ENCODE data around the gene SLC35D1.
A peak's percentile ranks its signal among the peaks of the same experiment; 100 is the strongest.
"Not testable (repeated sequence)": the region's sequence is repeated elsewhere in the genome, so short reads cannot be mapped to it uniquely, and the experiment has no call there.

Gene SLC35D1

GRCh38 chr1:67053785-67054772 lies at the start of gene SLC35D1:
Gene SLC35D1 (minus strand): TSS chr1:67054148. CDS start chr1:67054013, 135 bp downstream.
- DNase-seq (ENCODE audit: low spot score), result peak; percentile 82

- DNase-seq (ENCODE audit: low spot score), result no peak
Observed at GRCh38 chr1:67103548-67103947, 49.6 kb upstream of the SLC35D1 start.

DNA sequence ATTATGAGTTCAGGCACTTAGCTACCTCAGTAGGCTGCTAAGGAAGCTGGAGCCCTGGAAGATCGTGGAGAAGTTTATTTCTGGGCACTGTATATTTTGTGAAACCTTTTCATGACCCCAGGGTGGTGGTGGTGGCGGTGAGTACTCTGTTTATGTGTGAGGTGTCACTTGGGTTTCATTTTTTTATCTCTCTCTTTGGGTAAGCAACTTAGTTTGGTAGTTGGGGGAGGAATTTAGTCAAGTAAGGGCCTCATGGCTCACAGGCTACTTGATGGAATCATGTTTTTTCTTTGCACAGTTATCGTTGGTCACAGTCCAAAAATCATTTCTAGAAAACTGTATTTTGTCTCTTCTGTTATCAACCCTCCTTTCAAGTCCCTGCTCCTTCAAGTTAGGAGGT lies 46.9 kb upstream of the SLC35D1 start:
- no peak for DNase-seq (ENCODE audit: low spot score)

- no peak for DNase-seq (ENCODE audit: low spot score)
Observed at GRCh38 chr1:67097305-67097704, 43.4 kb upstream of the SLC35D1 start.

DNA sequence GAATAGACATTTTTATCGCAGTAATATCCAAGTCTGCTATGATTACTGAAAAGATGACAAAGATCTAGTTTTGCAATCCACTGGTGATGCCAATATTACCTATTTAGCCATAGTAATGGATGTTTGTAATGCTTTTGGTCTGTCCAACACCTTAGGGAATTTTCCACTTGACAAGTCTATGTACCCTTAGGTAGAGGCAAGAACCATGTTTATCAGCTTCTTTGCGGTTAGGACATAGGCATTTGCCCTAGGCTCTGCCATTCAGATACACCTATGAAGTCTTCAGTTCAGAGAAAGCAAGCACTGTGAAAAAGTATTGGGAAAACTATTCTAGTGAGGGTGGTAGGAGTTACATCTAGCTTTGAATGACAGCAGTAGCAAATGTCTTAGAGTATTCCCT lies 40.2 kb upstream of the SLC35D1 start:
- DNase-seq (ENCODE audit: low spot score), result no peak

GRCh38 chr1:67089685-67090208 lies 35.8 kb upstream of the SLC35D1 start:
- DNase-seq (ENCODE audit: low spot score), result no peak

DNA sequence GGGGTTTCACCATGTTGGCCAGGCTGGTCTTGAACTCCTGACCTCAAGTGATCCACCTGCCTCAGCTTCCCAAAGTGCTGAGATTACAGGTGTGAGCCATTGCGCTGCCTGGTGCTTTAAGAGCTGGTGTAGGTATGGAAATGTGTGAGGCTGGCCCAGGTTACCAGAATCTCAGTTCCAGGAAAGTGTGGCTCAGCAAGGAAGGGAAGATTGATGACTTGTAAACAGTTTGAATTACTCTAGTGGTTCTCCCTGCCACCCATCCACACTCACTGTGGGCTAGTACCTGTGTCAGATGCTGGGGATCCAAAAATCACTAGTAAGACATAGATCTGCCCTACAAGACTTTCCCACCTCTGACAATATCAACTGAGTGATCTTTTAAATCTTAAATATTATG lies 34.5 kb upstream of the SLC35D1 start:
- no peak for DNase-seq (ENCODE audit: low spot score)

- no peak for DNase-seq (ENCODE audit: low spot score)
Observed at GRCh38 chr1:67085326-67085725, 31.4 kb upstream of the SLC35D1 start.

DNA sequence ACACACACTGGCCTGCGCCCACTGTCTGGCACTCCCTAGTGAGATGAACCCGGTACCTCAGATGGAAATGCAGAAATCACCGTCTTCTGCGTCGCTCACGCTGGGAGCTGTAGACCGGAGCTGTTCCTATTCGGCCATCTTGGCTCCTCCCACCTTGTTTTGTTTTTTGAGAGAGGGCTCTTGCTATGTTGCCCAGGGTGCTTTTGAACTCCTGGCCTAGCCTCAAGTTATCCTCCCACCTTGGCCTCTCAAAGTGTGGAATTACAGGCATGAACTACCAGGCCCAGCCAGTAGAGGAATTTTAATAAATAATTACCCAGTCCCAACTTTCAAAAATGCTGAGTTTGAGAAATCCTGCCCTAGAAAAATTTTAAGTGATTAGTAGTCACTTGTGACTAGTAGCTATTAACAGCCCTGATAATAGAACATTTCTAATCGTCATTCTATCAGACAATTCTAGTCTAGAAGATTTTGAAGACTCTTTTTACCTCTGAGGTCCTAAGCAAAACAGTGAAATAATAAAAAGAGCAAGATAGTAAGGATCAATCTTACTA lies 30.9 kb upstream of the SLC35D1 start:
- no peak for DNase-seq (ENCODE audit: low spot score)

GRCh38 chr1:67078291-67078690 lies 24.3 kb upstream of the SLC35D1 start:
- no peak for DNase-seq (ENCODE audit: low spot score)

DNA sequence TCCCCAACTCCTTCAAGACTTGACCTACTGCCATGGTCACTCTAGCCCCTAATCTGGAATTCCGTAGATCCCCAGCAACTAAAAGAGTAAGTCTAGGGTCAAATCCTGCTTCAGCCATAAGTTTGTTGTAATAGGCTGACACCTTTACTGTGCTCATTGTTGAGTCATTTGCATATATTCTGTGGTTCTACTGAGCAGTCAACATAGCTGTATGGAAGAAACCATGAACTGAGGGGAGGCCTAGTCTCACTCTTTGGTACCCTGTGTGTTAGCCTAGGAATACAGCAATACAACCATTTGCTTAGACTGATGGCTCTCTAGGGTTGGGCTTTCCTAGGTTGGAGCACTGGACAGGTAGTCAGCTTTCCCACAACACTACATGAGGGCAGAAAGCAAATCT lies 23.6 kb upstream of the SLC35D1 start:
- no peak for DNase-seq (ENCODE audit: low spot score)

- DNase-seq (ENCODE audit: low spot score), result no peak
Observed at GRCh38 chr1:67072749-67073148, 18.8 kb upstream of the SLC35D1 start.

GRCh38 chr1:67067655-67068054 lies 13.7 kb upstream of the SLC35D1 start:
- DNase-seq (ENCODE audit: low spot score), result not testable (repeated sequence)

- no peak for DNase-seq (ENCODE audit: low spot score)
Observed at GRCh38 chr1:67062412-67062811, 8.5 kb upstream of the SLC35D1 start.

DNA sequence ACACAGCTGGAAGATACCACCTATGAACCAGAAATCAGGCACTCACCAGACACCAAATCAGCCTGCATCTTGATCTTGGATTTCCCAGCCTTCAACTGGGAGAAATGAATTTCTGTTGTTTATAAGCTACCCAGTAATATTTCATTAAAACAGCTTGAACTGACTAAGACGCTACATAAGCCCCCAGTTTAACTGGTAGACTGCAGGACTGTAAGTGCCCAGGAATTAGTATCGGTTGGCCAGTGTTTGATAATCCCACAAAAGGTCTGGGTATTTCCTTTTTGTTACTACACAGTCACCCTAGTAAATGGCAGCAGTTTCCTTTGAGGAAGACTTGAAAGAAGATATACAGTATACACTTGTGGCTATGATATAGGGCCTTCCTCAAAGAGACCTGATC lies 7.3 kb upstream of the SLC35D1 start:
- no peak for DNase-seq (ENCODE audit: low spot score)

DNA sequence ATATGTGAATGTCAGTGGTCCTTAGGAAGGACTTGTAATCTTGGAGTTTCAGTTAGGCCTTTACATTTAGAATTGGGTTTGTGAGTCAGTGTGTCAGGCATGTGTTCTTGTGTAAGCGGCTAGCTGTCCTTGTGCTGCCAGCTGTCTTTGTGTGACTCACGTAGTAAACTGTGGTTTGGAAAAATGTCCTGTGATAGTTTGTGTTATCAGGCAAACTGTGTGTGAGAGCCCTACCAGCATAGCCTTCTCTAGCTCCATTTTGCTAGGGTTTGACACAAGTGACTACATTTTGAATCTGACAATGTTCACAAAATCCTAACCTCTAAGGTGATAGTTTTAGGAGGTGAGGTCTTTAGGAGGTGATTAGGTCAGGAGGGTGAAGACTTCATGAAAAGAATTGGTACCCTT lies 6.9 kb upstream of the SLC35D1 start:
- peak; percentile 82 for DNase-seq (ENCODE audit: low spot score)

DNA sequence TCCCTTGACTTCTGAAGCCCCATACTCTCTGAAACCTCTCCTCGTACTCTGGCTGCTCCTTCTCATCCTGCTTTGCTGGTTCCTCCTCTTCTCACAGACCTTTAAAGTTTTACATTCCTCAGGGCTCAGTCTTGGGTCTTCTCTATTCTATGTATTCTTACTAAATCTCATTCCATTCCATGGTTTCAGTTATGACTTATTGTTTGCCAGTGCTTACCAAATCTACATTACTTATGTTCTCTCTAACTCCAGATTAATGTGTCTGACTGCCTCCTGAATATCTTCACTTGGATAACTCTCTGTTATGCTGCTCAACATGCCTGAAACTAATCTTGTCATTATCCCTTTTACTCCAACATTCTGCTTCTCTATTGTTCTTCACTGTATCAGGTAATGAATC lies 5.4 kb upstream of the SLC35D1 start:
- DNase-seq (ENCODE audit: low spot score), result peak; percentile 11

GRCh38 chr1:67058761-67059160 lies 4.8 kb upstream of the SLC35D1 start:
- no peak for DNase-seq (ENCODE audit: low spot score)

GRCh38 chr1:67058242-67058641 lies 4.3 kb upstream of the SLC35D1 start:
- no peak for DNase-seq (ENCODE audit: low spot score)

GRCh38 chr1:67053535-67053784 lies 488 bp downstream of the SLC35D1 start:
- peak; percentile 85 for DNase-seq (ENCODE audit: low spot score)

GRCh38 chr1:67052741-67053534 lies 1.0 kb downstream of the SLC35D1 start:
- DNase-seq (ENCODE audit: low spot score), result peak; percentile 52

DNA sequence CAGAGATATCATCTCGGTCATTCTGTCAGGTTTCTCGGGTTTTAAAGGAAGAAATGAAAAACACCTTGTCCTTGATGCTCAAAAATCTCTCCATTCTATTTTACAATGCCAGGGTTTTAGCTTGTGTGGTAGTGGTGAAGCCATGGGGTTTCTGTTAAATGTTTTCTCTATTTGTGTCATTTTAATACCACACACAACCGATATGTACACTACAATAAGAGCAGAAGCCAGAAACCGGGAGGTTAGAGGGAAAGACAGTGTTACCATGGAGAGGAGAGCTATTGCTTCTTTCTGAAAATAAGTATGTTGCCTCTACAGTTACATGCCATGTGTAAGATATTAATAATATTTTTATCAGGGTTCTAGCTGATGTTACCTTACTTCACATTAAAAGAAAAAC lies 2.8 kb downstream of the SLC35D1 start:
- peak; percentile 10 for DNase-seq (ENCODE audit: low spot score)

Measured in GM03348 (cell line).